UCSD-AML1 (cell line): Measurements from ENCODE around the gene NUP62.
"Not testable (repeated sequence)": the region's sequence is repeated elsewhere in the genome, so short reads cannot be mapped to it uniquely, and the experiment has no call there.

Experiments used
- DNase-seq: peaks from one replicate; lab custom pipeline; 2025; ENCODE audit not compliant: unreplicated experiment; lab: John Stamatoyannopoulos, UW

The NUP62 gene

DNA sequence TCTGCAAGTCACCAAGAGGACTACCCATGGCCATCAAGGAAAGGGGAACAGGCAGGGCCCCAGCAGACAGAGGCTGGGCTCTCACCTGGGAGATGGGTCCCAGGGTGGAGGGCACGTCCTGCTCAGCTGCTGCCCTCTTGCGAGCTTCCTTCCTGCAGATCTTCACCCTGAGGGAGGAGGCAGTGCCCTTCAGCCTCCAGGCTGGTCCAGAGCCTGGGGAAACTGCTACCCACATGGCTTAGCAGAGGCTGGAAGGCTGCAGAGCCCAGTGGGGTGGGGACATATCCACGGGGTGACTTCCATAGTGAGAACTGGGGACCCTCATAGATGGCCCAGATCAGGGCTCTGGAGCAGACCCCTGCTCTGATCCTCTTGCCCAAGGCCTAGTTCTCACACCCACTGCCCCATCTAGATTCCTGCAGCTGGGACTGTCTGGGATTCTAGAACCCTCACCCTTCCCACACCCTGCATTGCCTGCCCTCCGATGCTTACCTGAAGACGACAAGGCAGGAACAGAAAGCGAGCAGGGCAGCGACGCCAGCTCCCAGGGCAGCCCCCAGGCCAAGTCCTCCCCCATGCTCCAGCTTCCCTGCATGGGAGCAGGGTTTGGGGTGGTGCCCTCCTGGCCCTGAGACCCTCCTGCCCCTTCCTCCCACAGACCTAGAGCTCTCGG is 22.6 kb upstream of the NUP62 start:
- no peak for DNase-seq

DNA sequence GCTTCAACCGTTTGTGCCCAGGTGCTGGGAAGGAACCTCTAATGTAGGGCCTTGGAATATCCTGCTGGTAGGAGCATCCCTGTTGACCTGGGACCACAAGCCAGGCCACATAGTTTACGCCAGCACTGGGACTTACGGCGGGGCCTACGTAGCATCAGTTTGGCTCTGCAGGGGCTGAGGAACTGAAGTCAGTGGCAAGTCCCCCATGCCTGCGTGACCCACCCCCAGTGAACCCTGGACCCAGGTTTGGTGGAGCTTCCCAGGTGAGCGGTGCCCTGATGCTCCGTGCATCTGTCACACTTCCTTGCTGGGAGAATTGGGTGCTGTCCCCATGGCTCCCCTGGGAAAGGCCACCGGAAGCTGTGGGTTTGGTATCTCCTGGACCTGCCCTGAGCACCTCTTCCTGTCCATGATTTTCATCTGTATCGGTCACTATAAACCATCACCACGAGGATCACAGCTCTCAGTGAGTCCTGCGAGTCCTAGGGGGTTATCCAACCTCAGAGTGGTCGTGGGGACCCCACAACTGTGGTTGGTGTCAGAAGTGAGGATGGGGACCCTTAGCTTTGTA is 21.7 kb upstream of the NUP62 start:
- DNase-seq: no peak

DNA sequence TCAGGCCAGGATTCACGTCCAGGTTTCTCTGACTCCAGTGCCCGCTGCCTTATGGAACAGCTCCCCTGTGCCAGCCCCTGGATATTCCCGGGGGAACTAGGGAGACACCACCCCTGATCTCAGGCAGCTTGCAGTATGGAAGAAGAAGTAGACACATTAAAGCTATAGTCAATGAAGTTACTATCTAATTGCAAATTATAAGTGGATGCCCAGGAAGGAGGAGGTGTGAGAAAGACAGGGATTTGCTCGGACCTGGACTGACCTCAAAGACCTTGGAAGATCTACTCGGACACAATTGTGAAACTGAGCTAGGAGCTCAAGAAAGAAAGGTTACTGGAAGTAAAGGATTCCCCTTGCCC is 21.3 kb upstream of the NUP62 start:
- DNase-seq: no peak

DNA sequence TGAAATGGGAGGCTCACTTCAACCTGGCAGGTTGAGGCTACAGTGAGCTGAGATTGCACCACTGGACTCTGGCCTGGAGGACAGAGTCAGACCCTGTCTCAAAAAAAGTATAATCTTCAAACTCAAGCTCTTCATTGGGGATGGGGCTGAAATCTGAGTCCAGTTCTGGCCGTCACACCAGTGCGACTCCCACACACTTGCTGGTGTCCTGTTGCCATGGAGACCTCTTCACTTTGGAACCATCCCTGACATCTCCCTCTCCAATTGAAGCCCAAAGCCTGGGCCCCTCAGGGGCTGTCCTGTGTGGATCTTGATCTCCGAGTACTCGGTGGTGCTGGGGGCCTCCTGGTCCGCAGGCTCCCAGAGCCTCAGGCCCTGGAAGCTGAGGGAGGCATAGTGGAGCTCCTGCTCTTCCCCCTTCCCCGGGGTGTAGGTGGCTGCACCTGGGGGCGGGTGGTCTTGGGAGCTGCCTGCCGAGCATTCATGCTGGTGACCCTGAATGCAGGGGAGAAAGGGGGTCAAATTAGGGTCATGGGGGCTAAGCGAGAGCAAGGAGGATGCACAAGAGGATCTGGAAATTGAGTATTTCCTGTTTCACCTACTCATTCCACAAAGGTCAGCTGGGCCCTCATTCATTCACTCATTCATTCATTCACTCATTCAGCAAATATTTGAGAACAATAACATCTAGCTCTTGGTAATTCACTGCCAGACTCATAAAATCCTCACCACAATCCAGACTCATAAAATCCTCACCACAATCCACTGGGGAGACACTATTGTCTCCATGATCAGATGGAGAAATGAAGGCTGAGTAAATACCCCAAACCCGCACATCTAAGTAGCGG is 20.7 kb upstream of the NUP62 start:
- DNase-seq: no peak

DNA sequence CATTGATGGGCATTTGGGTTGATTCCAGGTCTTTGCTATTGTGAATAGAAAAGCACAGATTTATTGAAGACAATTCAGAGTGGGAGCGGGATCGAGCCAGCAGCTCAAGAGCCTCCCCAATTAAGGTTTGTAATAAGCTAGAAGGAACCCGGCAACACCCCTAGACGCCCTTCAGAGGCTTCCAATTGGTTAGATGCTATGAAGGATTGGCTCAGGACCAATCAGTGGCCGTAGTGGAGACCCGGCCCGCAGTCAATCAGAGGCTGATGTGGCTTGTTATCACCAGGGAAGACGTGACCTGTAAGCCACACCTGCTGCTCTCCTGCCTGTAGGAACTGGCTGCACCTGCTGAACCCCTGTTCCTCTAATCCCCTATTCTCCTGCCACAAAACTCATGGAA is 17.1 kb upstream of the NUP62 start:
- no peak for DNase-seq

DNA sequence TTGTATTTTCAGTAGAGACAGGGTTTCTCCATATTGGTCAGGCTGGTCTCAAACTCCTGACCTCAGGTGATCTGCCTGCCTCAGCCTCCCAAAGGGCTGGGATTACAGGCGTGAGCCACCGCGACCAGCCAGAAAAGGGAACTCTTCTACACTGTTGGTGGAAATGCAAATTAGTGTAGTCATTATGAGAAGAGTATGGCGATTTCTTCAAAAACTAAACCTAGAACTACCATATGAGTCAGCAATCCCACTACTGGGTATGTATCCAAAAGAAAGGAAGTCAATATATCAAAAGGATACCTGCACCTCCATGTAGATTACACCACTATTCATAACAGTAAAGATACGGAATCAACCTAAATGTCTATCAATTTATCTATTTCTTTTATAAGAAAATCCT is 15.3 kb upstream of the NUP62 start:
- not testable (repeated sequence) for DNase-seq

DNA sequence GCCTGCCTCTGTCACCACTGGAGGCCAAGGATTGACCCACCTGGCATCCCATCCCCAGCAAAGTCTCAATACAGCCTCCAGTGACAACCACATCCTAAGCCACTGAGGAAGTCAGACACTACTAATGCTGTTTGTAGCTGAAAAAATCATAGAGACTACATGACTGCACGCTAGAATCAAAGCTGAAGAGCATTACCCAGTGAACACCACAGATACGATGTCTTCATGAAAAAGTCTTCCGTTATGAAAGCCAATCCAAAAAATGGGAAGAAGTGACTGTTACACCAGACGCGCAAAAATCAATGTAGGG is 11.1 kb upstream of the NUP62 start:
- no peak for DNase-seq

DNA sequence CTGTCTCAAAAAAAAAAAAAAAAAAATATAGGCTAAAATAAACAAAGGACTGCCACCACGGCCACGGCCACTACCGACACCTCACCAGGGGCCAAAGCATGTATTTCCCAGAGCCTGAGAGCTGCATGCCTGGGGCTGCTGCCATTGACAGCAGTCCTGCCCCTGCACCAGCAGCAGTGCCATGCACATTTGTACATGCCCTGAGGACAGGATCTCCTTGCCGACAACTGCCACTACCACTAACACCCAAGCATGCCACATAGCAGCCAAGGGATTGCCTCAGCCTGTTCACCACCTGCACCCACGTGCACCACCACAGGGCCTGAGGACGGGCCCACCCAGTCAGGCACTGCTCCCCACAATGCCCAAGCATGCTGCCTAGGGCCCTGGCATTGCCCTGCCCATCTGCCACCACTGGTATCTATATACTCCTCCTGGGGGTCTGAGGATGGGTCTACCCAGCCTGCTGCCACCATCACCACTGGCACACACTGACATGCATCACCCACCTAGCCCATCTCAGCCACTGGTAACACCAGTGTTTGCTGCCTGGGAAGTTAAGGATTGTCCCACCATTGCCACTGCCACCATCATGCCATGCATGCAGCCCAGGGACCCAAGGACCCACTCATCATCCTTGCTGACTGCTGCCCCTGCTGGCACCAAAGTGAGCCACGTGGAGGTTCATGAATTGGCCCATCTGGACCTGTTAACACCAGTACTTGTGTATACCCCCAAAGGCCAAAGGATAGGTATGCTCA is 10.6 kb upstream of the NUP62 start:
- peak; percentile 22 for DNase-seq

DNA sequence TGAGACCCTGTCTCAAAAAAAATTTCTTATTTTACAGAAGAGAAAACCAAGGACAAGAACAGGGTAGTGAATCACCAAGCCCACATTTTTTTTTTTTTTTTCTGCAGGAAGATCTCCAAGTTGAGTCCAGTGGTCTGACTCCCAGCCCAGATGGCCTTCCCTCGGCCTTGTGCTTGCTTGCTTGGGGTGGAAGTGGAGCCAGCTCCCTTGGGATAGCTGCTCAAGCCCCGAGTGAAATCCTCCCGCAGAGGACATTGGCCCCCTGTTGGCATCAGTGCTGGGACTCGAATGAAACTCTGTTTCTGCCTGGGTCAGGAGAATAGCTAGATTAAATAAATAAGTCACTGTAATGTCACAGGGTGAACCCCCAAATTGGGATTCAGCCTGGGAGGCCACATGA is 9.4 kb upstream of the NUP62 start:
- DNase-seq: no peak

DNA sequence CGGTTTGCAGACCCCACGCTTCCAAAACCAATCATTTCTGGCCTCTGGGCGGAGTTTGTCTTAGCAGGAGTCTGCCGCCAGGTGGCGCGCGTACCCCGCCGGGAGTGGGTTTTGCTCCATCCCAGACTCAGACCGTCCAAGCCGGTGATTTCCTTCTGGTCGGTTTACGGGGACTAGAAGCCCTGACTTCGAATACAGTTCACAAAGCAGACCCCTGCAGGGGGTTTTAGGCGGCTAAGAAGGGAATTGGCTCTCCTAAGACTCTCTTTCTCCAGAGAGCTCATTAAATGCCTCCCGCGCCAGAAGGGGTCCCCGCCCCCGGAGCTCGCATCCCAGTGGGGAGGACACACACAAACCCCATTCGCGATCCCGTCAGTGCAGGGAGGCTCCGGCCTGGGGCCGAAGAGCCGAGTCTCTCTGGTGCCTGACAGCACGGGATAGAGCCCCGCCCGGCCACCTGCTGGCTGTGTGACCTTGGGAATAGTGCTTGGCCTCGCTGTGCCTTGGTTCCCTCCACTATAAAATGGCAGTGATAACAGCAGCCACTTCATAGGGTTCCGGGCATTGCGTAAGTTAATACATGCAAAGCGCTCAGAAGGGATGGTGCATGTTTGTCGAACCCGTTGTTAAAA is 8.6 kb upstream of the NUP62 start:
- DNase-seq: peak; percentile 78

DNA sequence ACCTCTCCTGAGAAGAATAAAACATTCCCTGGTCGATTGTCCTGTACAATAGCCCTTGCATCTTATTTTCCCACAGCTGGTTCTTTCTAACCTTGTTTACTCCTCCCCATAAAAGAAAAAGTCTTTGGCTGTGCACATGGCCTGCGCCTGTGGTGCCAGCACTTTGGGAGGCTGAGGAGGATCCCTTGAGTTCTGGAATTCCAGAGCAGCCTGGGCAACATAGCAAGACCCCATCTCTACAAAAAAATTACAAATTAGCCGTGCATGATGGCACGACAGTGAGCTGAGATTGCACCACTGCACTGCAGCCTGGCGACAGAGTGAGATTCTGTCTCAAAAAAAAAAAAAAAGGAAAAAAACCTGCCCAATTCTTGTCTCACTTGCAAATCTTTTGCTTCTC is 7.2 kb upstream of the NUP62 start:
- DNase-seq: no peak

DNA sequence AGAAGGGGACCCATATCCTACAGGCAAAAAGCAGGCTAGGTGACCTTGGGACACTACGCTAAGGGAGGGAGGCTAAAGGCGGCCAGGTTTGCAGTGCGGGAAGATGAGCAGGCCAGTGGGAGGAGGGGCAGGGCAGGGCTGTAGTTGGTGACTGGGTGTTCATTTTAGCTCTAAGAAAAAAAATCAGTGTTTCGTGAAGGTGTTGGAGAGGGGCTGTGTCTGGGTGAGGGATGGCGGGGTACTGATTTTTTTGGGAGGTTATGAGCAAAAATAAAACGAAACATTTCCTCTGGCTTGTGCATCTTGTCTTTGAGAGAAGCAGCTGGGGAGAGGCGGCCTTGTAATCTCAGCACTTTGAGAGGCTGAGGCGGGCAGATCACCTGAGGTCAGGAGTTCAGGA is 4.3 kb upstream of the NUP62 start:
- no peak for DNase-seq

DNA sequence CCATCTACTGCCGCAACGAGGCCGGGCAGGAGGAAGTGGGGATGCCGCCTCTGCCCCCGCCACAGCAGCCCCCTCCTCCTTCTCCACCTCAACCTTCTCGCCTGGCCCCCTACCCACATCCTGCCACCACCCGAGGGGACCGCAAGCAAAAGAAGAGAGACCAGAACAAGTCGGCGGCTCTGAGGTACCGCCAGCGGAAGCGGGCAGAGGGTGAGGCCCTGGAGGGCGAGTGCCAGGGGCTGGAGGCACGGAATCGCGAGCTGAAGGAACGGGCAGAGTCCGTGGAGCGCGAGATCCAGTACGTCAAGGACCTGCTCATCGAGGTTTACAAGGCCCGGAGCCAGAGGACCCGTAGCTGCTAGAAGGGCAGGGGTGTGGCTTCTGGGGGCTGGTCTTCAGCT is 3.4 kb upstream of the NUP62 start:
- DNase-seq: no peak

DNA sequence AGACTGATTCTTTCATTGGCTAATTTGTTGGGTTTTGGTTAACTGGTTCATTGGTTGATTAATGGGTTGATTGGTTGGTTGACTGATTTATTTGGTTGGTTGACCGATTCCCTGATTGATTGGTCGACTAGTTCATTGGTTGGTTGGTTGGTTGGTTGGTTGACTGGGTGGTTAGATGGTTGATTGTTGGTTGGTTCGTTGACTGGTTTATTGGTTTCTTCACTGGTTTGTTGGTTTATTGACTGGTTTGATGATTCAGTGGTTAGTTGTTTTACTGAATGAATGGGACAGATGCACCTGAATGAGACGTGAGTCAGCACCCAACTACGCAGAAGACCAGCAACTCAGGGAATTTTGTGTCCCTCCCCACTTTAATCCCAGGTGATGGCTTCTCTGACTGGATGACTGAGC is 2.7 kb upstream of the NUP62 start:
- DNase-seq: no peak

DNA sequence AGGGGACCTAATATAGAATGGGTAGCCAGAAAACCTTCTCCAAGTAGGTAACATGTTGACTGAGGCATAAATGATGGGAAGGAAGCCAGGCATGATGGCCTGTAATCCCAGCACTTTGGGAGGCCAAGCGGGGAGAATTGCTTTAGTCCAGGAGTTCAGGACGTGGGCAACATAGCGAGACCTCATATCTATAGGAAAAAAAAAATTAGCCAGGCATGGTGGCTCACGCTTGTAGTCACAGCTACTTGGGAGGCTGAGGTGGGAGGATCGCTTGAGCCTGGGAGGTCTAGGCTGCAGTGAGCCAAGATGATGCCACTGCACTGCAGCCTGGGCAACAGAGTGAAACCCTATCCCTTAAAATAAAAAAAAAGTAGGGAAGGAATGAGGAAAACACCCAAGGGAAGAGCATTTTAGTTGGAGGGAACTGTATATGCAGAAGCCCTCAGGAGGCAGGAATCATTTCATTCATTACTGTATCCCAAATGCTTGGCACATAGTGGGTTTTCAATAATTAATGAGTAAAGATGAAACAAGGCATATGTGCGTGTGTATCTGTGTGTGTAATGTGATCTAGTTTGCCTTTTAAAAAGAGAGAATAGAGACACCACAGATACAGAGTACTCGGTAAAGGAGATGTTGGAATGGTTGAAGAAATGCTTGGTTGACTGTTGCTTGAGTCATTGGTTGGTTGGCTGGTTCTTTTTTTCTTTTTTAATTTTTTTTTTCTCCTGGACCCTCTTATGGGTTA is 2.2 kb upstream of the NUP62 start:
- DNase-seq: no peak

DNA sequence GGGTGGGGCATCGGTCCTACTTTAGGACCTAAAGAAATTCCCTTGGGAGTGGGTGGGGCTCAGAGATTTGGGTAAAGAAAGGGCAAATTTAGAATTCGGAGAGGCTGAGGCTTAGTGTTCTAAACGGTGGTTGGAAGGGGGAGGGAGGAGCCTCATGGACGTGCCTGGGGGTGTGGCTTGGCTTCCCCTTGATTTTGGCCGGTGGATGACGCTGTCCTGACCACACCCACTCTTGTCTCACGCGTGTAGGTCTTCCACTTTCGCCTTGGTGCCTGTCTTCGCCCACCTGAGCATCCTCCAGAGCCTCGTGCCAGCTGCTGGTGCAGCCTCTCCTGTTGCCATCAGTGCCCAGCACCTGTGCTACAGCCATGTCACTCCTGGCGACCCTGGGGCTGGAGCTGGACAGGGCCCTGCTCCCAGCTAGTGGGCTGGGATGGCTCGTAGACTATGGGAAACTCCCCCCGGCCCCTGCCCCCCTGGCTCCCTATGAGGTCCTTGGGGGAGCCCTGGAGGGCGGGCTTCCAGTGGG is 1.2 kb upstream of the NUP62 start:
- no peak for DNase-seq

DNA sequence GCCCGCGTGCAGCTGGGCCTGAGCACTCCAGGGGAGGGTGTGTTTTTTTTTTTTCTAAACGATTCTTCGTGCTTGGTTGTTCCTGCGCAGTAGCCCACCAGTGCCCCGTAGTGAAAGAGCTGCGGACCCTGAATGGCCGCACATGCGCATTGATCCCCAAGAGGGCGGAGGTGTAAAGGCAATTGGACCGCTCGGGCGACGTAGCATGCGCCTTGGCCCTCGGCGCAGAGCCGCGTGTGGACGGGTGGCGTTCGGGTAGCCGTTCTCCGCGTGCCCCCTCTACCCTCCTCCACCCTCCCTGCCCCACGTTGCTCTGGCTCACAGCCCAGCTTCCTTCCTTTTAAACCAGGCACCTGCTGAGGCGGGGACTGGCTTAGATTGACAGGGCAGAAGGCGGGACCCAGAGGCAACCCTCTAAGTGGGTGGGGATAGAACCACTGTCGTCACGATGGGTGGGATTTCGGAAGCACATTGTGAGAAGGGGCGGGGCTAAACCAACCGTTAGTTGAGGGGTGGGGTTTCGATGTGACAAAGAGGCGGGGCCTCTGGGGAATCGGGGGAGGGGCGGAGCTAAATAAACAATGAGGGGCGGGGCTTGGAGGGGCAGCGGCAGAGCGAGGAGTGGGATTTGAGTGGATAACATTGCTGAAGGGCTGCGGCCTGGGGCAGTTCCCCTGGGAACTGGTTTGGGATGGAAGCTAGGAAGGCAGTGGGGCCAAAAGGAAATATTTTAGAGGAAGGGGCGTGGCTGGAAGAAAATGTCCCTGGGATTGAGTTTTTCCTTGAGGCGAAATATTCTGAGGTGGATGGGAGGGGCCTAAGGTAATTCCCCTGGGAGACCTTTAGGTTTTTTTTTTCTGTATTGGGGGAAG is 543 bp upstream of the NUP62 start:
- DNase-seq: peak; percentile 93

DNA sequence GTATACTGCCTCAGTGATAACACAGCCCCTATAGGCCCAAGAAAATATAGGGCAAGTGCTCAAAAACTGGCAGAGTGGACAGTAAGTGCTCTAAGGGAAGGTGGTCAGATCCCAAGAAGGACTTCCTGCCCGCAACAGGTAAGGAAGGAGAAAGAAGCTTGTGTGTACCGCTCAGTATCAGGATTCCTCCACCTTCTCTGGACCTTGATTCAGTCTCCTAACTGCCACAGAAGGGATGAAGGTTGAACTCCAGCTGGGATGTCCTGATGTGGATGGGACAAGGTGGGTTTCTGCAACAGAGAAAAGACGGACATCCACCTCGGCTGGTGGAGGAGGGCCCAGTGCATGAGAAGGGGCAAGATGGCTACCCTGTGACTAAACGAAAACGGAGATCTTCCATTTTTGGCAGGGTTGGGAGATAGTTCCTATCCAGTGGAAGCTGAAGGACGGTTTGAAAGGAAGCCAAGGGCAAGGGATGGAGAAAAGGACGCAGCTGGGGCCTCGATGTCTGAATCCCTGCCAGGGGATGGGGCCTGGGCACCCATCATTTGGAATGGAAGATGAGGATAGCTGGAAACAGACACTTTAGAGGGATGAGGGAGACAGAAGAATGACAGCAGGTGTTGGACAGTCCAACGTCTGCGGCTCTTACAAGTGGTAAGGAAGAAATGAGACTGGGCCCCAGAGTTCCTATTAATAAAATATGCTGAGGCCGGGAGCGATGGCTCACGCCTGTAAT is 1.6 kb downstream of the NUP62 start:
- no peak for DNase-seq

DNA sequence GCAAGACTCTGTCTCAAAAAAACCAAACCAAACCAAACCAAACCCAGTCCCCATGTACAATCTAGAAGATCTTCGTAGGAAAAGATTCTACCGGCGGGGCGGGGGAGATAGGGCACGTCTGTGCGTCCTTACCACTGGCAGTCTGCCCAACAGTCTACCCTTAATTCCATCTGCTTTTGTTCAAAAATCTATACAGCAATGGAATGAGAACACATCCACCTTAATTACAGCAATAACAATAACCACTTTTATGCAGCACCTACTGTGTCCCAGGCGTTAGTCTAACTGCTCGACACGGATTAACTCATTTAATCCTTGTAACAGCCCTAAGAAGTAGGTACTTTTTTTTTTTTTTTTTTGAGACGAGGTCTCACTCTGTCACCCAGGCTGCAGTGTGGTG is 2.8 kb downstream of the NUP62 start:
- DNase-seq: no peak
